OCI-LY3 (cell line): ENCODE results near the gene RUNX3.

ENCODE experiments used
- H2AFZ ChIP-seq: fragments of 200-600, 300-600 bp; shearing (Covaris generic); 2 replicates; pipeline ENCODE4 v1.6.0; 2014; ENCODE audit warnings: antibody characterized with exemption, low read depth, low read length
- H3K27ac ChIP-seq: fragments of 200-600, 300-600 bp; sonication (generic); 2 replicates; pipeline ENCODE4 v1.5.1; 2014; ENCODE audit warnings: mild to moderate bottlenecking, low read length, moderate library complexity, mixed read lengths
- H3K27me3 ChIP-seq: fragments of 200-600, 300-600 bp; sonication (generic); 2 replicates; pipeline ENCODE4 v1.6.1; 2014; ENCODE audit warnings: low read depth, low read length, mixed read lengths
- H3K36me3 ChIP-seq: fragments of 200-600, 300-600 bp; sonication (generic); replicated peaks from 2 replicates; pipeline ENCODE3; 2014; ENCODE audit warnings: low read depth, low read length, mixed read lengths
- H3K4me1 ChIP-seq: fragments of 300-600, 200-600 bp; sonication (generic); 2 replicates; pipeline ENCODE4 v1.6.1; 2014; ENCODE audit warnings: low read length, mixed read lengths
- H3K4me2 ChIP-seq: fragments of 200-600, 300-600 bp; sonication (generic); 2 replicates; pipeline ENCODE4 v1.6.1; 2014; ENCODE audit warnings: low read length, mixed read lengths
- H3K4me3 ChIP-seq: fragments of 300-600, 200-600 bp; sonication (generic); 2 replicates; pipeline ENCODE4 v1.5.1; 2014; ENCODE audit warnings: antibody characterized with exemption, mild to moderate bottlenecking, low read length, moderate library complexity
- H3K79me2 ChIP-seq: fragments of 300-600, 200-600 bp; shearing (Covaris generic); 2 replicates; pipeline ENCODE4 v1.6.1; 2014; ENCODE audit warnings: mild to moderate bottlenecking, low read length, mixed read lengths
- H3K9ac ChIP-seq: fragments of 300-600, 200-600 bp; shearing (Covaris generic); 2 replicates; pipeline ENCODE4 v1.6.0; 2014; ENCODE audit warnings: mild to moderate bottlenecking, low read length, moderate library complexity
- H3K9me3 ChIP-seq: fragments of 200-600, 300-600 bp; shearing (Covaris generic); 2 replicates; pipeline ENCODE4 v1.6.1; 2014; ENCODE audit warnings: low read length, mixed read lengths; ENCODE audit not compliant: insufficient read depth
- H4K20me1 ChIP-seq: fragments of 200-600, 300-600 bp; sonication (generic); 2 replicates; pipeline ENCODE4 v1.6.1; 2016; ENCODE audit warnings: low read length, mixed read lengths; ENCODE audit not compliant: insufficient read depth
- CTCF ChIP-seq: fragments of 200-600, 300-600 bp; sonication (generic); IDR thresholded peaks from 2 replicates; pipeline ENCODE4 v1.5.1; 2014; ENCODE audit warnings: antibody characterized with exemption, low read length, low read depth
- EZH2phosphoT487 ChIP-seq: fragments of 200-600 bp; shearing (Covaris generic); IDR thresholded peaks from 2 replicates; pipeline ENCODE4 v1.6.1; 2018; ENCODE audit warnings: antibody characterized with exemption, mixed run types, low read depth

Gene RUNX3

GRCh38 chr1:24939675-24940193, 9.7 kb upstream of the RUNX3 start:
- H3K79me2 ChIP-seq: no peaks in the 10 kb centered on the region
- H3K4me1 ChIP-seq: peaks cover 30% of the 10 kb centered on the region
- no peak overlapping the region for H3K27ac ChIP-seq
- no peak overlapping the region for H3K4me2 ChIP-seq
- H3K36me3 ChIP-seq: no peaks in the 10 kb centered on the region
- no peaks in the 10 kb centered on the region for H3K9me3 ChIP-seq
- H4K20me1 ChIP-seq: no peaks in the 10 kb centered on the region
- H2AFZ ChIP-seq: no peak overlapping the region
- no peak overlapping the region for H3K4me3 ChIP-seq
- no peak for TF ChIP-seq CTCF
- no peak for TF ChIP-seq EZH2phosphoT487
- no peak overlapping the region for H3K9ac ChIP-seq
- no peaks in the 10 kb centered on the region for H3K27me3 ChIP-seq

DNA sequence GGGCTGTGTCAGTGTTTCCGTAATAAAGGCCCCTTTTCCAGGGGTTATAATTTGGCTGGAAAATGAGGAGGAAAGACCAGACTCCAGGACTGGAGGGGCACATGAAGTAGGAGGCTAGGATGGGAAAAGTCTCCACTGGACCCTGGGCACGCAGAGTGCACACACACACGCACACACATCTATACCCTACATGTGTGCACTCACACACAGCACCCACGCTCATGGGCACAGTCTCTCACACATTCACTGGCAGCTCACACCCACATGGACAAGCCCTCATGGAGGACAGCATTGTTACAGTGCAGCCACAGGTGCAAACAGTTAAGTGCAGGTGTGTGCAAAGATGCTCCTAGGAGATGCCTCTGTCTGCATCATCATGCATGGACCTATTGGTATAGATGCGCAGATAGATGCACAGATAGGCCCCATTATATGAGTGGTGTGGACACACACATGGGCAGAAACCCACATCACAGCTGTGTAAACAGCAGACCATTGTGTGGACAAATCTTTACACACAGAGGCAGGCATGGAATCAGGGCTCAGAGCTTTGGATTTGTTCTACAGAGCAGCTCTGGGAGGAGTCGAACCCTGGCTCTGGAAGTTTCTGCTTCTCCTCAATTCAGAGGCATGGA, 9.1 kb upstream of the RUNX3 start:
- Histone ChIP-seq H3K9me3 (no peaks in the 10 kb centered on the region), H2AFZ (no peak overlapping the region), H3K4me2 (no peak overlapping the region), H3K36me3 (no peaks in the 10 kb centered on the region), H3K79me2 (no peaks in the 10 kb centered on the region), H3K27me3 (peaks cover 1% of the 10 kb centered on the region), H4K20me1 (no peaks in the 10 kb centered on the region), H3K4me1 (peaks cover 36% of the 10 kb centered on the region), H3K4me3 (no peak overlapping the region), H3K9ac (no peak overlapping the region), H3K27ac (no peak overlapping the region)
- TF ChIP-seq EZH2phosphoT487 (no peak), CTCF (no peak)

DNA sequence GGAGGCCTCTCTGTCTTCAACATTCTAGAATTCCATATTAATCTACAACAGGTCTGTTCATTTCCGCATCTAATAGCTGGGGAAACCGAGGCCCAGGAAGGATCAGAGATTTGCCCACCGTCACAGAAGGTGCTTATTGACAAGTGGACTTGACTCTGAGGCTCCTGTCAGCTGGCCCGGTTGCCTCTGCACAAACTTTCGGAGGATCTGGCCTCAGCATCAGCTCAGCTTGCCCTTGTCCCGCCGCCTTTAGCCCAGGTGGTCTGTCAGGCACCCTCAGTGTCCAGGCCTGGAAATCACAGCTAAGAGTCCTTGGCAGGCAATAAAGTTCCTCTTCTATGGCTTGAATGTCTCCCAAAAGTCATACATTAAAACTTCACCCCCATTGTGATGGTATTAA, 8.2 kb upstream of the RUNX3 start:
- no peak overlapping the region for H3K9ac ChIP-seq
- no peaks in the 10 kb centered on the region for H3K79me2 ChIP-seq
- no peaks in the 10 kb centered on the region for H3K9me3 ChIP-seq
- H3K27ac ChIP-seq: no peak overlapping the region
- H3K27me3 ChIP-seq: peaks cover 10% of the 10 kb centered on the region
- H2AFZ ChIP-seq: no peak overlapping the region
- TF ChIP-seq CTCF (no peak), EZH2phosphoT487 (no peak)
- no peaks in the 10 kb centered on the region for H4K20me1 ChIP-seq
- peaks cover 41% of the 10 kb centered on the region for H3K4me1 ChIP-seq
- H3K4me3 ChIP-seq: no peak overlapping the region
- no peaks in the 10 kb centered on the region for H3K36me3 ChIP-seq
- H3K4me2 ChIP-seq: no peak overlapping the region

GRCh38 chr1:24936684-24937083, 6.6 kb upstream of the RUNX3 start:
- H3K79me2 ChIP-seq: no peaks in the 10 kb centered on the region
- H3K27ac ChIP-seq: no peak overlapping the region
- H3K9me3 ChIP-seq: no peaks in the 10 kb centered on the region
- H3K27me3 ChIP-seq: peaks cover 18% of the 10 kb centered on the region
- H2AFZ ChIP-seq: no peak overlapping the region
- TF ChIP-seq EZH2phosphoT487 (no peak), CTCF (no peak)
- H3K4me1 ChIP-seq: peaks cover 38% of the 10 kb centered on the region
- H3K9ac ChIP-seq: no peak overlapping the region
- no peaks in the 10 kb centered on the region for H3K36me3 ChIP-seq
- H4K20me1 ChIP-seq: no peaks in the 10 kb centered on the region
- H3K4me2 ChIP-seq: no peak overlapping the region
- no peak overlapping the region for H3K4me3 ChIP-seq
